ENCODE data around the gene MBD3L3.

GRCh38 chr19:7063764-7064418 lies 5.4 kb upstream of the MBD3L3 start:
- TF ChIP-seq BRCA1 (IDR thresholded peaks at IDR 0.05) (no peak), BRCA1 (CRISPR knock-in tag; IDR thresholded peaks at IDR 0.05) (no peak), NFIX (CRISPR knock-in tag; IDR thresholded peaks at IDR 0.05; ENCODE audit: low read depth) (no peak), POLR2AphosphoS5 (IDR thresholded peaks at IDR 0.05; ENCODE audit: control insufficient read depth, insufficient read depth, low read depth, low read length) (no peak), MTF1 (CRISPR knock-in tag; IDR thresholded peaks at IDR 0.05; ENCODE audit: borderline replicate concordance) (no peak), MEIS2 (IDR thresholded peaks at IDR 0.05; ENCODE audit: partially characterized antibody) (no peak), CTCF (IDR thresholded peaks at IDR 0.05 in 2 of 3, conservative IDR thresholded peaks at IDR 0.05 in 1 of 3; ENCODE audit: insufficient read depth in 2 of 3, low read depth in 1 of 3, low read length in 3 of 3) (no peak), ZNF239 (CRISPR knock-in tag; IDR thresholded peaks at IDR 0.05) (no peak), EZH2 (IDR thresholded peaks at IDR 0.05; ENCODE audit: borderline replicate concordance, low read depth, low read length) (no peak), TAL1 (IDR thresholded peaks at IDR 0.05) (no peak), CREB1 (IDR thresholded peaks at IDR 0.05) (no peak), CREB1 (CRISPR knock-in tag; IDR thresholded peaks at IDR 0.05) (no peak), XRCC5 (IDR thresholded peaks at IDR 0.05; ENCODE audit: low read depth, low read length) (no peak)
- TF ChIP-seq, protein P1, sequence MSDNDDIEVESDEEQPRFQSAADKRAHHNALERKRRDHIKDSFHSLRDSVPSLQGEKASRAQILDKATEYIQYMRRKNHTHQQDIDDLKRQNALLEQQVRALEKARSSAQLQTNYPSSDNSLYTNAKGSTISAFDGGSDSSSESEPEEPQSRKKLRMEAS (CRISPR knock-in tag; IDR thresholded peaks at IDR 0.05): no peak
- TF ChIP-seq, protein P2, sequence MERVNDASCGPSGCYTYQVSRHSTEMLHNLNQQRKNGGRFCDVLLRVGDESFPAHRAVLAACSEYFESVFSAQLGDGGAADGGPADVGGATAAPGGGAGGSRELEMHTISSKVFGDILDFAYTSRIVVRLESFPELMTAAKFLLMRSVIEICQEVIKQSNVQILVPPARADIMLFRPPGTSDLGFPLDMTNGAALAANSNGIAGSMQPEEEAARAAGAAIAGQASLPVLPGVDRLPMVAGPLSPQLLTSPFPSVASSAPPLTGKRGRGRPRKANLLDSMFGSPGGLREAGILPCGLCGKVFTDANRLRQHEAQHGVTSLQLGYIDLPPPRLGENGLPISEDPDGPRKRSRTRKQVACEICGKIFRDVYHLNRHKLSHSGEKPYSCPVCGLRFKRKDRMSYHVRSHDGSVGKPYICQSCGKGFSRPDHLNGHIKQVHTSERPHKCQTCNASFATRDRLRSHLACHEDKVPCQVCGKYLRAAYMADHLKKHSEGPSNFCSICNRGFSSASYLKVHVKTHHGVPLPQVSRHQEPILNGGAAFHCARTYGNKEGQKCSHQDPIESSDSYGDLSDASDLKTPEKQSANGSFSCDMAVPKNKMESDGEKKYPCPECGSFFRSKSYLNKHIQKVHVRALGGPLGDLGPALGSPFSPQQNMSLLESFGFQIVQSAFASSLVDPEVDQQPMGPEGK (CRISPR knock-in tag; IDR thresholded peaks at IDR 0.05; ENCODE audit: borderline replicate concordance): no peak

Measured in K562 (cell line).